ENCODE measurements around the gene AMOTL2. TPM values are rescaled to one million over a fixed set of nuclear protein-coding genes. Genes with fewer than 3 reads are reported as not detected.
A peak's percentile ranks its signal among the peaks of the same experiment; 100 is the strongest.

AMOTL2 gene
- total and polyA plus RNA-seq, 2 donors (not counting 3 experiments of a cell fraction or from before 2014, with no cell fraction given): 130 to 145 TPM

DNA sequence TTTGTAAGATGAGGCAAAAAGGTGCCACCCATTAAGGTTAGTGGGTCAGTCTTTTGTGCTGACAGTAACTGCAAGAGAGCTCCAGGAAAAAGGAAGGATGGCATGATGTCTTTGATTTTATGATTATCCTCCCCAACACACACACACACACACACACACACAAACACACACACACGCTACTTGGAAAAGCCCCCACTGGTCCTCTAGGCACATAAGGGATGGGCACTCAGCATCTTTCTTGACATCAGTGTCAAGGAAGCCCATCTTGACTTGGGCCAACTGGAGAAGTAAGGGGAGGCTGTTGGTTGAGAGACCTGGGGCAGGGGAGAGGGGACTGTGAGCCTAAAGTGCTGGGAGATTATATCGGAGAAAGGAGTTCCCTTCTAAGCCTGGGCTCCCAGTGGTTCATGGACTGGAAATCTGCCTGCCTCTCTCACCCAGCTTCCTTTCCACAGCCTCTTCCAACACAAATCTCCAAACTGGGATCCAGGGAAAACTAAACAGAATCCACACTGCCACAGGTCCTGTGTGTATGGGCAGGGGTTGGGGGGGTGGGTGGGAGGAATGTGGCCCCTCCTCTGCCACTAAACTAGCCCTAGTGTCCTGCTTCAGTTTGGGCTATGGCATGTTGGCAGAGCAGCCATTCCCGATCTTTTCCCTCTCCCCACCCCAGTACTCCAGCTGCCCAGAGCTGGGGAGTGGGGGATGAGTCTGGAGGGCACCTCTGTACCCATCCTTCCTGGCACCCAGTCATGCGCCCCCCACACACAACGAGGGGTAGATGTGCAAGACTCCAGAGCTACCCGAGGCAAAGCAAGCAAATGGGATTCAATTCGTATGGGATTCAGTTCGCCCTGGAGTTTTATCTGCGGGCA lies 1.6 kb downstream of the AMOTL2 start:
- H3K4me2 ChIP-seq (ENCODE audit: insufficient read depth, low read length): peak overlapping the region; percentile 71
- POLR2A ChIA-PET: interaction anchor here (1.0 to 4.0 kb wide), 5 partner anchors 8 to 113 kb away, joined by 3 to 46 read pairs (median 10); partner anchors contain the start of genes ANAPC13 and CEP63
- no TSS peak for BruUV-seq (replicated peaks)
- peaks cover 55% of the 10 kb centered on the region for H3K4me1 ChIP-seq (ENCODE audit: control insufficient read depth, extremely low read depth, insufficient read depth, low read length)
- peak; percentile 19 for TF ChIP-seq POLR2A (IDR thresholded peaks at IDR 0.05; ENCODE audit: low read depth, low read length)
- TF ChIP-seq EZH2 (IDR thresholded peaks at IDR 0.05; ENCODE audit: borderline replicate concordance, low read depth, low read length, severe bottlenecking): no peak
- no peaks in the 10 kb centered on the region for H4K20me1 ChIP-seq (replicated peaks; ENCODE audit: control insufficient read depth, extremely low read depth, insufficient read depth, low read length)
- H2AFZ ChIP-seq (ENCODE audit: low read depth, low read length): no peak overlapping the region
- dilution Hi-C loops (cut with MboI; ENCODE audit: extremely low pct_ligation_motif_present, low sequenced_read_pairs): no loop called here
- H3K9me1 ChIP-seq (replicated peaks; ENCODE audit: control insufficient read depth, extremely low read depth, insufficient read depth, low read length): no peaks in the 10 kb centered on the region
- H3K27ac ChIP-seq (ENCODE audit: insufficient read depth, low read depth, low read length): peak overlapping the region; percentile 99
- H3K79me2 ChIP-seq (ENCODE audit: control insufficient read depth, insufficient read depth, low read length): peaks cover 54% of the 10 kb centered on the region
- H3K27me3 ChIP-seq (ENCODE audit: control insufficient read depth in 2 of 2, insufficient read depth in 2 of 2, low read length in 2 of 2): no peaks in the 10 kb centered on the region
- H3K9me3 ChIP-seq (replicated peaks; ENCODE audit: control insufficient read depth, insufficient read depth, low read length): no peaks in the 10 kb centered on the region
- H3K36me3 ChIP-seq (ENCODE audit: control insufficient read depth in 2 of 2, extremely low read depth in 1 of 2, insufficient read depth in 2 of 2, low read length in 2 of 2): peaks cover 23 to 25% of the 10 kb centered on the region in 2 experiments
- peak overlapping the region; percentile 100 for H3K9ac ChIP-seq (replicated peaks; ENCODE audit: extremely low read depth, insufficient read depth, low read length)
- intact Hi-C loops (cut with micrococcal nuclease): loop anchor here (1.0 to 5.0 kb wide), 5 partner anchors 8 to 475 kb away; no protein-coding TSS in a partner anchor
- CTCF ChIA-PET: interaction anchor here (1.5 to 6.0 kb wide), 6 partner anchors 9 to 110 kb away, joined by 5 to 60 read pairs (median 33); no protein-coding TSS in a partner anchor
- peak overlapping the region; percentile 65 to 93 (median 73) for H3K4me3 ChIP-seq (replicated peaks in 1 of 3; ENCODE audit: insufficient read depth in 1 of 3, low read depth in 1 of 3, low read length in 3 of 3)
- peak; percentile 71 for FAIRE-seq
- no peak for DNase-seq (ENCODE audit: low read depth, low spot score)

DNA sequence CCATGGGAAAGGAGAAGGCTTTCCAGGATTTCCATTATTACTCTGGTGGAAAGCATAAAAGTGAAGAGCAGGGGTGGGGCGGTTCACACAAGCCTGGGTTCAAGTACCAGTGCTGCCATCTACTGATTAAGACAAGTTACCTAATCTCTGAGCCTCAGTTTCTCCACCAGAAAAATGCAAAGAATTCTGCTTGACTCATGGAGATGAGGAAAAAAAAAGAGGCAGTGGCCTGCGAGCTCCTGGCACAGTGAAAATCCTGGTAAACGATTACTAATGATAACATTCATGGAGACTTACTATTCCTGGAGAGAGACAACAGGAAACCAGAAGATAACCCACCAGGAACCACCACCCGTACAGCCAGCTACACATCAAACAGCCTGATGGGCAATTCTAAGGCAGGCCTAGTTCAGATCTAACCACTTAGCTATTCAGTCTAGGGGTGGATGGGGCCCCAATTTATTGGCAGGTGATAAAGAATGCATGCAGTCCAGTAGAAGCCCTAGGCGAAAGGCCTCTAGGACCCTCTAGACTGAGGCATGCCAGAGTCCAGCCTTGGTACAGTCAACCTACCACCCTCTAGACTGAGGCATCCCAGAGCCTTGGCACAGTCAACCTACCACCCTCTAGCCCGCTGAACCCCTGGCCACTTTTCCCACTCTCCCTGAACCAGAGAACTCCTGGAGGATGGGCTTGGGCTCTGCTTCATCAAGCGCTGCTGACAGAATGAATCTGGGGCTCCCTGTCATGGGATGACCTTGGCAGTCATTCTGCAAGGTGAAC lies 2.5 kb downstream of the AMOTL2 start:
- CTCF ChIA-PET: interaction anchor here (1.0 to 5.9 kb wide), 9 partner anchors 9 to 111 kb away, joined by 3 to 44 read pairs (median 27); no protein-coding TSS in a partner anchor
- no TSS peak for BruUV-seq (replicated peaks)
- dilution Hi-C loops (cut with MboI; ENCODE audit: extremely low pct_ligation_motif_present, low sequenced_read_pairs) (no loop called here), intact Hi-C loops (cut with micrococcal nuclease) (loop anchor here (2.0 to 5.0 kb wide), 3 partner anchors 159 to 476 kb away; no protein-coding TSS in a partner anchor)
- Histone ChIP-seq H3K9me1 (replicated peaks; ENCODE audit: control insufficient read depth, extremely low read depth, insufficient read depth, low read length) (no peaks in the 10 kb centered on the region), H3K4me1 (ENCODE audit: control insufficient read depth, extremely low read depth, insufficient read depth, low read length) (peaks cover 64% of the 10 kb centered on the region), H3K4me2 (ENCODE audit: insufficient read depth, low read length) (peak overlapping the region; percentile 71), H3K36me3 (ENCODE audit: control insufficient read depth in 2 of 2, extremely low read depth in 1 of 2, insufficient read depth in 2 of 2, low read length in 2 of 2) (peaks cover 32 to 34% of the 10 kb centered on the region in 2 experiments), H3K9me3 (replicated peaks; ENCODE audit: control insufficient read depth, insufficient read depth, low read length) (no peaks in the 10 kb centered on the region), H3K4me3 (replicated peaks in 1 of 3; ENCODE audit: insufficient read depth in 1 of 3, low read depth in 1 of 3, low read length in 3 of 3) (peak overlapping the region; percentile 26 to 93 (median 73)), H3K79me2 (ENCODE audit: control insufficient read depth, insufficient read depth, low read length) (peaks cover 63% of the 10 kb centered on the region), H3K27ac (ENCODE audit: insufficient read depth, low read depth, low read length) (peak overlapping the region; percentile 99), H4K20me1 (replicated peaks; ENCODE audit: control insufficient read depth, extremely low read depth, insufficient read depth, low read length) (no peaks in the 10 kb centered on the region), H2AFZ (ENCODE audit: low read depth, low read length) (no peak overlapping the region), H3K9ac (replicated peaks; ENCODE audit: extremely low read depth, insufficient read depth, low read length) (peak overlapping the region; percentile 100), H3K27me3 (ENCODE audit: control insufficient read depth in 2 of 2, insufficient read depth in 2 of 2, low read length in 2 of 2) (no peaks in the 10 kb centered on the region)
- POLR2A ChIA-PET: interaction anchor here (1.0 to 4.0 kb wide), 5 partner anchors 7 to 114 kb away, joined by 3 to 46 read pairs (median 10); partner anchors contain the start of genes ANAPC13 and CEP63
- DNase-seq (ENCODE audit: low read depth, low spot score): peak; percentile 34
- FAIRE-seq: peak; percentile 59
- TF ChIP-seq GATA2 (IDR thresholded peaks at IDR 0.05; ENCODE audit: insufficient read depth, insufficient read length, low read depth, low read length): peak; percentile 51
- TF ChIP-seq POLR2AphosphoS5 (IDR thresholded peaks at IDR 0.05; ENCODE audit: insufficient read depth, low read depth, low read length): peak; percentile 41
- TF ChIP-seq MAX (IDR thresholded peaks at IDR 0.05; ENCODE audit: insufficient read depth, insufficient read length): no peak
- no peak for TF ChIP-seq CTCF (IDR thresholded peaks at IDR 0.05; ENCODE audit: extremely low read depth in 1 of 2, insufficient read depth in 1 of 2, low read depth in 1 of 2, low read length in 2 of 2)
- no peak for TF ChIP-seq EZH2 (IDR thresholded peaks at IDR 0.05; ENCODE audit: borderline replicate concordance, low read depth, low read length, severe bottlenecking)
- TF ChIP-seq FOS (IDR thresholded peaks at IDR 0.05; ENCODE audit: borderline replicate concordance, insufficient read depth, low read length): no peak

All from endothelial cell of umbilical vein (primary cell).